DND-41 (cell line): Measurements from ENCODE around the gene FBXL15.

Source experiments
- ATAC-seq: fragments of 200-7000 bp; cut with Tn5 transposase; 3 replicates; pipeline ENCODE4 v1.9.1; 2021; ENCODE audit warnings: low read depth; ENCODE audit not compliant: insufficient read depth
- DNase-seq: peaks from one replicate; pipeline ENCODE4 v3.0.0-alpha.2; 2020
- H2AFZ ChIP-seq: 2 replicates; pipeline ENCODE4 v1.6.0; 2012; ENCODE audit warnings: low read depth, low read length
- H3K27ac ChIP-seq: 2 replicates; pipeline ENCODE4 v1.5.1; 2012; ENCODE audit warnings: low read length, inconsistent platforms
- H3K27me3 ChIP-seq: fragments of 200-600 bp; sonication (generic); 2 replicates; pipeline ENCODE4 v1.6.0; 2012; ENCODE audit warnings: low read length, mild to moderate bottlenecking, inconsistent platforms; ENCODE audit not compliant: insufficient read depth, poor library complexity
- H3K36me3 ChIP-seq: 2 replicates; pipeline ENCODE4 v1.5.1; 2012; ENCODE audit warnings: low read length, inconsistent platforms; ENCODE audit not compliant: insufficient read depth
- H3K4me1 ChIP-seq: 2 replicates; pipeline ENCODE4 v1.5.1; 2012; ENCODE audit warnings: mild to moderate bottlenecking, low read length; ENCODE audit not compliant: insufficient read depth
- H3K4me2 ChIP-seq: 2 replicates; pipeline ENCODE4 v1.6.0; 2012; ENCODE audit warnings: mild to moderate bottlenecking, moderate library complexity, low read length, inconsistent platforms; ENCODE audit not compliant: insufficient read depth
- H3K4me3 ChIP-seq, 2 experiments: fragments of 200-600 bp in 1 of 2; shearing (Covaris generic) in 1 of 2; 2 replicates each; pipeline ENCODE4 v1.5.1; 2012 to 2016; ENCODE audit warnings: inconsistent platforms in 2 of 2, low read length in 2 of 2, mild to moderate bottlenecking in 2 of 2, low read depth in 1 of 2, moderate library complexity in 1 of 2
- H3K79me2 ChIP-seq: 2 replicates; pipeline ENCODE4 v1.6.0; 2012; ENCODE audit warnings: low read length, inconsistent platforms; ENCODE audit not compliant: insufficient read depth
- H3K9ac ChIP-seq: 2 replicates; pipeline ENCODE4 v1.6.0; 2012; ENCODE audit warnings: low read depth, mild to moderate bottlenecking, inconsistent platforms, low read length, moderate library complexity
- H3K9me3 ChIP-seq: 2 replicates; pipeline ENCODE4 v1.5.1; 2012; ENCODE audit warnings: low read length, moderate library complexity, mild to moderate bottlenecking, inconsistent platforms; ENCODE audit not compliant: insufficient read depth, severe bottlenecking
- H4K20me1 ChIP-seq: 2 replicates; pipeline ENCODE4 v1.6.0; 2012; ENCODE audit warnings: low read length; ENCODE audit not compliant: insufficient read depth
- EZH2 ChIP-seq: IDR thresholded peaks from 3 replicates; pipeline ENCODE4 v1.6.1; 2012; ENCODE audit warnings: borderline replicate concordance, low read depth, mild to moderate bottlenecking, moderate library complexity, low read length, inconsistent platforms; ENCODE audit not compliant: severe bottlenecking
- TF ChIP-seq, protein P1 (sequence below): IDR thresholded peaks from 2 replicates; pipeline ENCODE4 v1.5.1; 2012; ENCODE audit warnings: borderline replicate concordance, low read length, moderate library complexity, mild to moderate bottlenecking; ENCODE audit not compliant: poor library complexity, severe bottlenecking; ENCODE audit errors: extremely low read depth

Gene FBXL15

GRCh38 chr10:102400598-102401341 is 19.9 kb upstream of the FBXL15 start:
- ATAC-seq = no peak
- TF ChIP-seq EZH2 = no peak
- TF ChIP-seq, protein P1, sequence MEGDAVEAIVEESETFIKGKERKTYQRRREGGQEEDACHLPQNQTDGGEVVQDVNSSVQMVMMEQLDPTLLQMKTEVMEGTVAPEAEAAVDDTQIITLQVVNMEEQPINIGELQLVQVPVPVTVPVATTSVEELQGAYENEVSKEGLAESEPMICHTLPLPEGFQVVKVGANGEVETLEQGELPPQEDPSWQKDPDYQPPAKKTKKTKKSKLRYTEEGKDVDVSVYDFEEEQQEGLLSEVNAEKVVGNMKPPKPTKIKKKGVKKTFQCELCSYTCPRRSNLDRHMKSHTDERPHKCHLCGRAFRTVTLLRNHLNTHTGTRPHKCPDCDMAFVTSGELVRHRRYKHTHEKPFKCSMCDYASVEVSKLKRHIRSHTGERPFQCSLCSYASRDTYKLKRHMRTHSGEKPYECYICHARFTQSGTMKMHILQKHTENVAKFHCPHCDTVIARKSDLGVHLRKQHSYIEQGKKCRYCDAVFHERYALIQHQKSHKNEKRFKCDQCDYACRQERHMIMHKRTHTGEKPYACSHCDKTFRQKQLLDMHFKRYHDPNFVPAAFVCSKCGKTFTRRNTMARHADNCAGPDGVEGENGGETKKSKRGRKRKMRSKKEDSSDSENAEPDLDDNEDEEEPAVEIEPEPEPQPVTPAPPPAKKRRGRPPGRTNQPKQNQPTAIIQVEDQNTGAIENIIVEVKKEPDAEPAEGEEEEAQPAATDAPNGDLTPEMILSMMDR = no peak
- no peaks in the 10 kb centered on the region for H3K9me3 ChIP-seq

DNA sequence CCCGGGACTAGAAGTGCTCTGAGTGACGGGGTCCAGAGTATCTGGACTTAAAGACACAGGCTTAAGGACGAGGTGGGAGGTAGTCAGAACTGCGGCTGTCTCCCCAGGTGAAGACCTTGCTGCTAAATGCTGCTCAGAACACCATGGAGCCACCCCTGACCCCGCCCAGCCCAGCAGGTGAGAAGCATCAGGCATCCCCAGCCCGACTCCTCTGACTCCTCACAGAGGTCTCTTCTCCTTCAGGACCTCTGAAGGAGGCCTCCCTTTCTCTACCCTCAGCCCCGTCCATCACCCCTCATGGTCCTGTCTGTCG is 19.3 kb upstream of the FBXL15 start:
- Histone ChIP-seq H3K4me3 (no peak overlapping the region), H3K4me1 (peaks cover 26% of the 10 kb centered on the region), H3K9ac (no peak overlapping the region), H4K20me1 (0 out of 2 replicates have a peak, but pooled peaks cover 2% of the 10 kb centered on the region), H3K27me3 (no peaks in the 10 kb centered on the region), H2AFZ (no peak overlapping the region), H3K36me3 (no peaks in the 10 kb centered on the region), H3K27ac (no peak overlapping the region), H3K9me3 (no peaks in the 10 kb centered on the region), H3K79me2 (no peaks in the 10 kb centered on the region), H3K4me2 (no peak overlapping the region)
- no peak for TF ChIP-seq EZH2
- TF ChIP-seq, protein P1 = no peak
- ATAC-seq (no peak), DNase-seq (no peak)

More at GRCh38 chr10:102400598-102401341, 19.9 kb upstream of the FBXL15 start:
- no peaks in the 10 kb centered on the region for H3K27me3 ChIP-seq
- no peak for DNase-seq
- H3K79me2 ChIP-seq = 0 out of 2 replicates have a peak, but pooled peaks cover 2% of the 10 kb centered on the region
- no peak overlapping the region for H2AFZ ChIP-seq
- H3K9ac ChIP-seq = no peak overlapping the region
- peaks cover 31% of the 10 kb centered on the region for H3K4me1 ChIP-seq
- no peak overlapping the region for H3K4me2 ChIP-seq
- H4K20me1 ChIP-seq = 0 out of 2 replicates have a peak, but pooled peaks cover 3% of the 10 kb centered on the region
- H3K27ac ChIP-seq = no peak overlapping the region
- H3K36me3 ChIP-seq = no peaks in the 10 kb centered on the region
- no peak overlapping the region for H3K4me3 ChIP-seq

- Histone ChIP-seq H3K4me3 (no peak overlapping the region), H3K4me2 (no peak overlapping the region), H3K36me3 (no peaks in the 10 kb centered on the region), H3K79me2 (no peaks in the 10 kb centered on the region), H3K27ac (no peak overlapping the region), H4K20me1 (no peaks in the 10 kb centered on the region), H3K4me1 (peaks cover 21% of the 10 kb centered on the region), H3K27me3 (no peaks in the 10 kb centered on the region), H3K9me3 (no peaks in the 10 kb centered on the region), H2AFZ (no peak overlapping the region), H3K9ac (no peak overlapping the region)
- DNase-seq (no peak), ATAC-seq (no peak)
- no peak for TF ChIP-seq EZH2
- TF ChIP-seq, protein P1 = no peak
These were observed 18.7 kb upstream of the FBXL15 start for GRCh38 chr10:102401735-102402511.
